A549 (cell line): ENCODE data around the gene GBA2. TPM values are rescaled to one million over a fixed set of nuclear protein-coding genes. Genes with fewer than 3 reads are reported as not detected.

Source experiments
- ATAC-seq, 2 experiments: fragments of 200-7000 bp in 1 of 2; fragments of >200 bp in 1 of 2; cut with Nextera tagmentation in 1 of 2; cut with Tn5 transposase in 1 of 2; 3 replicates each; pipeline versions ENCODE4 v1.8.0 to v1.9.1; 2018 to 2020; ENCODE audit warnings: mild to moderate bottlenecking in 1 of 2, moderate library complexity in 1 of 2
- CTCF ChIA-PET: fragments of 300-600 bp; sonication (Branson Sonifier 250); formaldehyde crosslinking; extraction: SDS; loops from one replicate; lab custom pipeline; 2021; ENCODE audit warnings: antibody characterized with exemption, inconsistent platforms; lab: Yijun Ruan, JAX
- POLR2A ChIA-PET: fragments of 350-600 bp; formaldehyde crosslinking; extraction: SDS; loops from one replicate; lab custom pipeline; 2021; ENCODE audit warnings: antibody characterized with exemption, inconsistent platforms; lab: Yijun Ruan, JAX
- DNase-seq, 2 experiments: peaks; one replicate each; pipeline versions ENCODE4 v3.0.0 to v3.0.0-alpha.2; 2011 to 2016; ENCODE audit warnings: low read depth in 1 of 2, low spot score in 1 of 2
- FAIRE-seq: peaks from 2 replicates; lab custom pipeline; 2011; peaks lifted over from hg19 to GRCh38; lab: Jason Lieb, UNC
- H3K27ac ChIP-seq, 2 experiments: fragments of >200 bp; sonication (Bioruptor Twin); formaldehyde crosslinking; 3 replicates each; pipeline ENCODE4 v1.5.1; 2016 to 2017
- H3K4me1 ChIP-seq: fragments of >200 bp; sonication (Bioruptor Twin); formaldehyde crosslinking; 3 replicates; pipeline ENCODE4 v1.6.1; 2016
- H3K4me2 ChIP-seq: fragments of >200 bp; sonication (Bioruptor Twin); formaldehyde crosslinking; 3 replicates; pipeline ENCODE4 v1.6.1; 2016
- H3K4me3 ChIP-seq: fragments of >200 bp; sonication (Bioruptor Twin); formaldehyde crosslinking; 3 replicates; pipeline ENCODE4 v1.5.1; 2016
- H3K9me3 ChIP-seq: fragments of >200 bp; sonication (Bioruptor Twin); formaldehyde crosslinking; 3 replicates; pipeline ENCODE4 v1.6.1; 2016
- BCL3 ChIP-seq: fragments of >200 bp; sonication (Bioruptor Twin); formaldehyde crosslinking; IDR thresholded peaks from 3 replicates; pipeline ENCODE4 v1.6.1; 2016
- CHD2 ChIP-seq: fragments of 150-350 bp; IDR thresholded peaks from 2 replicates; pipeline ENCODE4 v1.6.1; 2014; ENCODE audit warnings: low read length; ENCODE audit not compliant: partially characterized antibody
- CTCF ChIP-seq: fragments of >200 bp; sonication (Bioruptor Twin); formaldehyde crosslinking; IDR thresholded peaks from 3 replicates; pipeline ENCODE4 v1.5.1; 2016
- ELK1 ChIP-seq: fragments of 150-350 bp; IDR thresholded peaks from 2 replicates; pipeline ENCODE4 v1.6.1; 2014; ENCODE audit warnings: low read depth, mild to moderate bottlenecking, low read length
- FOSL2 ChIP-seq, 2 experiments: fragments of 450-650 bp in 1 of 2; fragments of >200 bp in 1 of 2; sonication (Bioruptor Twin) in 1 of 2; formaldehyde crosslinking; IDR thresholded peaks; 2 replicates each; pipeline versions ENCODE4 v1.5.0 to v1.6.1; 2016 to 2020; ENCODE audit warnings: mild to moderate bottlenecking in 1 of 2, moderate library complexity in 1 of 2
- GATA3 ChIP-seq: IDR thresholded peaks from 2 replicates; pipeline ENCODE4 v1.6.1; 2012; ENCODE audit warnings: borderline replicate concordance
- HMGXB4 ChIP-seq: fragments of 250-450 bp; sonication (Bioruptor Pico); IDR thresholded peaks from 2 replicates; pipeline ENCODE4 v1.5.0; 2021; ENCODE audit warnings: mild to moderate bottlenecking, moderate library complexity, borderline replicate concordance
- HOXA7 ChIP-seq: fragments of 250-450 bp; sonication (Bioruptor Pico); IDR thresholded peaks from 2 replicates; pipeline ENCODE4 v1.5.0; 2020; ENCODE audit warnings: mild to moderate bottlenecking, moderate library complexity
- JUN ChIP-seq, 2 experiments: fragments of >200 bp; sonication (Bioruptor Twin); formaldehyde crosslinking; IDR thresholded peaks; 2 replicates in 1 of 2; 3 replicates in 1 of 2; pipeline ENCODE4 v1.6.1; 2016 to 2017
- KDM5A ChIP-seq: fragments of 200-600 bp; sonication (generic); IDR thresholded peaks from 2 replicates; pipeline ENCODE4 v1.6.1; 2016; ENCODE audit warnings: antibody characterized with exemption, mild to moderate bottlenecking
- MAFK ChIP-seq: fragments of 450-650 bp; IDR thresholded peaks from 2 replicates; pipeline ENCODE4 v1.6.1; 2014; ENCODE audit not compliant: partially characterized antibody
- PBX3 ChIP-seq: IDR thresholded peaks from 2 replicates; pipeline ENCODE4 v1.6.1; 2012
- PHF8 ChIP-seq: fragments of 200-600 bp; sonication (generic); IDR thresholded peaks from 2 replicates; pipeline ENCODE4 v1.6.1; 2016; ENCODE audit warnings: low read depth, mild to moderate bottlenecking, antibody characterized with exemption, moderate library complexity, borderline replicate concordance
- POLR2AphosphoS2 ChIP-seq: conservative IDR thresholded peaks from 2 replicates; pipeline ENCODE4 v1.6.1; 2012; ENCODE audit warnings: low read length, improper control_type of control experiment, inconsistent platforms
- RAD21 ChIP-seq, 2 experiments: fragments of >200 bp in 1 of 2; sonication (Bioruptor Twin) in 1 of 2; formaldehyde crosslinking in 1 of 2; IDR thresholded peaks in 1 of 2; conservative IDR thresholded peaks in 1 of 2; 2 replicates in 1 of 2; 3 replicates in 1 of 2; pipeline ENCODE4 v1.6.1; 2012 to 2018; ENCODE audit warnings: inconsistent platforms in 1 of 2
- RARB ChIP-seq: fragments of 250-450 bp; sonication (Bioruptor Pico); IDR thresholded peaks from 2 replicates; pipeline ENCODE4 v1.8.0; 2021; ENCODE audit warnings: mild to moderate bottlenecking, moderate library complexity
- RCOR1 ChIP-seq: fragments of 150-350 bp; IDR thresholded peaks from 2 replicates; pipeline ENCODE4 v1.6.1; 2014; ENCODE audit warnings: antibody characterized with exemption, low read length, low read depth
- RFX5 ChIP-seq: fragments of 450-650 bp; IDR thresholded peaks from 2 replicates; pipeline ENCODE4 v1.7.1; 2014; ENCODE audit warnings: antibody characterized with exemption, mild to moderate bottlenecking, moderate library complexity
- TP53 ChIP-seq: fragments of 250-450 bp; sonication (Bioruptor Pico); IDR thresholded peaks from 2 replicates; pipeline ENCODE4 v1.5.0; 2021; ENCODE audit warnings: mild to moderate bottlenecking, moderate library complexity
- USF2 ChIP-seq: fragments of 450-650 bp; IDR thresholded peaks from 2 replicates; pipeline ENCODE4 v1.6.1; 2014; ENCODE audit warnings: antibody characterized with exemption
- ZFP36 ChIP-seq: fragments of 450-650 bp; IDR thresholded peaks from 2 replicates; pipeline ENCODE4 v1.6.1; 2014; ENCODE audit warnings: borderline replicate concordance; ENCODE audit not compliant: partially characterized antibody
- WGBS: methylation state at CpG from one replicate; pipeline ENCODE4 v1.1.6; 2017; ENCODE audit errors: missing lambda C conversion rate; 5-methylcytosine and 5-hydroxymethylcytosine counted together
- polyA plus RNA-seq, 4 experiments: library from polyadenylated mRNA; depleted of rRNA in 3 of 4; stranded (reverse); fragments of >200 nt; fragmentation: RNase III in 1 of 4; extraction: RNeasy Plus Mini Kit Qiagen cat#74134 plus additional on column Dnase treatment in 1 of 4; gene quantifications; 2 replicates in 3 of 4; 3 replicates in 1 of 4; pipeline ENCODE4 v1.2.3, GENCODE V29; 2011 to 2017

GBA2 gene
- polyA plus RNA-seq, 2 of the 4 experiments (the other 2 are of a cell fraction): 38.9 to 40.0 TPM

- no peak for TF ChIP-seq CTCF
- TF ChIP-seq RCOR1: no peak
- no peak for TF ChIP-seq RAD21 (conservative IDR thresholded peaks at IDR 0.05 in 1 of 2, IDR thresholded peaks at IDR 0.05 in 1 of 2)
- TF ChIP-seq TP53 (CRISPR knock-in tag): no peak
- TF ChIP-seq, all 56 proteins: peak for 0
Measured at GRCh38 chr9:35727676-35728040, 21.4 kb downstream of the GBA2 start (continued).

GRCh38 chr9:35726931-35727330, 22.1 kb downstream of the GBA2 start:
- DNase-seq: peak in 1 of 2 experiments; percentile 49

GRCh38 chr9:35725362-35725761, 23.7 kb downstream of the GBA2 start:
- TF ChIP-seq FOSL2 (IDR thresholded peaks at IDR 0.05) (no peak), FOSL2 (CRISPR knock-in tag; IDR thresholded peaks at IDR 0.05) (no peak), GATA3 (no peak), RAD21 (conservative IDR thresholded peaks at IDR 0.05 in 1 of 2, IDR thresholded peaks at IDR 0.05 in 1 of 2) (no peak), BCL3 (no peak)
- ATAC-seq: no peak
- no peak overlapping the region for H3K4me2 ChIP-seq
- DNase-seq: no peak
- peaks cover 36% of the 10 kb centered on the region for H3K4me1 ChIP-seq
- no peak overlapping the region for H3K4me3 ChIP-seq
- WGBS: 94% methylated on average over 11 of the region's 11 CpGs
- POLR2A ChIA-PET: no interaction called here
- FAIRE-seq: no peak
- no peak overlapping the region for H3K27ac ChIP-seq
- H3K9me3 ChIP-seq: no peaks in the 10 kb centered on the region
- CTCF ChIA-PET: interaction anchor here (1.4 to 31.4 kb wide), 5 partner anchors 10 to 67 kb away, joined by 3 to 758 read pairs (median 116); partner anchors contain the start of genes CCDC107, GBA2, RGP1 and RMRP

More at GRCh38 chr9:35726931-35727330, 22.1 kb downstream of the GBA2 start:
- FAIRE-seq (no peak), ATAC-seq (peak in 1 of 2 experiments; percentile 59; a peak in 3 of 6 replicates)
- Histone ChIP-seq H3K27ac (peak overlapping the region; percentile 74 to 95), H3K9me3 (no peaks in the 10 kb centered on the region), H3K4me1 (peaks cover 42% of the 10 kb centered on the region), H3K4me2 (peak overlapping the region; percentile 74), H3K4me3 (no peak overlapping the region)
- WGBS: 75% methylated on average over 3 of the region's 3 CpGs
- peak; percentile 97 for TF ChIP-seq RFX5
- TF ChIP-seq ELK1: no peak
- no peak for TF ChIP-seq RARB
- no peak for TF ChIP-seq RCOR1
- TF ChIP-seq CHD2: no peak
- ChIA-PET CTCF (interaction anchor here (1.4 to 31.4 kb wide), 9 partner anchors 9 to 156 kb away, joined by 3 to 758 read pairs (median 12); partner anchors contain the start of genes ARHGEF39, CCDC107, GBA2 and RGP1), POLR2A (interaction anchor here (2.3 kb wide), 1 partner anchor 69 kb away, joined by 7 read pairs; the partner anchor contains the start of genes CCDC107 and RMRP)

- 97% methylated on average over 8 of the region's 8 CpGs for WGBS
- POLR2A ChIA-PET: no interaction called here
- DNase-seq: no peak
- Histone ChIP-seq H3K27ac (no peak overlapping the region), H3K4me2 (no peak overlapping the region), H3K9me3 (no peaks in the 10 kb centered on the region), H3K4me3 (no peak overlapping the region), H3K4me1 (peaks cover 22% of the 10 kb centered on the region)
- CTCF ChIA-PET: interaction anchor here (3.1 to 31.4 kb wide), 3 partner anchors 20 to 66 kb away, joined by 10 to 758 read pairs (median 243); partner anchors contain the start of genes ARHGEF39, CCDC107, RMRP and TPM2
- TF ChIP-seq USF2: no peak
- no peak for TF ChIP-seq MAFK
- TF ChIP-seq RCOR1: no peak
- TF ChIP-seq CHD2: no peak
- no peak for TF ChIP-seq TP53 (CRISPR knock-in tag)
- TF ChIP-seq POLR2AphosphoS2: no peak
- no peak for TF ChIP-seq JUN (IDR thresholded peaks at IDR 0.05)
- TF ChIP-seq ZFP36: no peak
- no peak for TF ChIP-seq RAD21 (conservative IDR thresholded peaks at IDR 0.05 in 1 of 2, IDR thresholded peaks at IDR 0.05 in 1 of 2)
- no peak for TF ChIP-seq PBX3
- TF ChIP-seq HOXA7: no peak
- no peak for TF ChIP-seq HMGXB4 (CRISPR knock-in tag)
- no peak for TF ChIP-seq PHF8
- TF ChIP-seq KDM5A: no peak
- no peak for ATAC-seq
- no peak for FAIRE-seq
Measured at GRCh38 chr9:35723908-35724307, 25.1 kb downstream of the GBA2 start.
